Testis (tissue), 2 donors: ENCODE data around the gene ARHGEF39.

Experiments used
- CTCF ChIP-seq, 3 experiments: fragments of 450-650 bp in 2 of 3; fragments of 200-600 bp in 1 of 3; sonication (generic) in 1 of 3; IDR thresholded peaks; one replicate each; pipeline ENCODE4 v1.5.1; 2016 to 2019; ENCODE audit warnings: antibody characterized with exemption in 3 of 3, mild to moderate bottlenecking in 2 of 3, moderate library complexity in 1 of 3
- POLR2A ChIP-seq: fragments of 450-650 bp; IDR thresholded peaks from one replicate; pipeline ENCODE4 v1.6.1; 2017; ENCODE audit warnings: antibody characterized with exemption, mild to moderate bottlenecking, moderate library complexity

GRCh38 chr9:35665471-35665818 is 450 bp upstream of the ARHGEF39 start:
- TF ChIP-seq CTCF (IDR thresholded peaks at IDR 0.05) (no peak), POLR2A (no peak)
